Activated T-helper 1 cell treated with anti-CD3 and anti-CD28 coated beads, Interleukin-2, amount 50 U/mL, for 16 hours (primary cell): ENCODE data around the gene HAVCR1.
"Not testable (repeated sequence)": the region's sequence is repeated elsewhere in the genome, so short reads cannot be mapped to it uniquely, and the experiment has no call there.

Source experiments
- DNase-seq, 2 donors: peaks; one replicate each; pipeline ENCODE4 v3.0.0-alpha.2; 2020; ENCODE audit warnings: low read depth in 1 of 2, low spot score in 1 of 2

HAVCR1 gene

GRCh38 chr5:157059093-157059539, at the start of gene HAVCR1:
TSS of gene HAVCR1 (minus strand) at chr5:157059116. CDS start at chr5:157057943, 1,173 bp downstream.
- no peak for DNase-seq

GRCh38 chr5:157107508-157107907, 48.6 kb upstream of the HAVCR1 start:
- no peak for DNase-seq

GRCh38 chr5:157106630-157107461, 47.9 kb upstream of the HAVCR1 start:
- DNase-seq, result no peak

GRCh38 chr5:157100140-157100679, 41.3 kb upstream of the HAVCR1 start:
- no peak for DNase-seq

DNA sequence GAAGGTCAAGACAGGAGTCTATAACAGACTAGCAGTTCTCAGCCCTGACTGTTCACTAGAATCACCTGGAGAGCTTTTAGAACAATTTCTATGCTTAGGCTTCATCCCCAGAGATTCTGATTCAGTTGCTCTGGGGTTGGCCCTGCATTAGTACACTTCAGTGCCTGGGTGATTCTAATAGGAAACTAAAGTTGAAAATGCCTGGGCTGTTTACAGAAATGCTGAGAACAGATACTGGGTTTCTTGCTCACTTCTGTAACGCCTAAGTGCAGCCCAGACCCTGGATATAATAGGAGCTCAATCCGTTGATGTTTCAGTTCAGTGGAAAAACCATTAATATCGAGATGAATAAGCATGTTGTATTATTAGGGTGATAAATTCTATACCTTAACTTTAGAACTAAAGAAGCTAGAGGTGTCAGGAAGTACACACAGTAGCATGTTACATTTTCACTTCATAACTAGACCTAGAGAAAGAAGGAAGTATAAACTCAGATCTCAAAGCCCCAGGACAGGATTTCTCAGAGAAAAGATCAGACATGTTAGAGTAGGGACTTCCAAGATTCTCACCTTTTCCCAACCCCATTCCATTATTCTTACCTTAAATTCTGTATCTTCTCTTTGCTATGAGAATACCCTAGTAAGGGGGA, 29.6 kb upstream of the HAVCR1 start:
- no peak for DNase-seq

DNA sequence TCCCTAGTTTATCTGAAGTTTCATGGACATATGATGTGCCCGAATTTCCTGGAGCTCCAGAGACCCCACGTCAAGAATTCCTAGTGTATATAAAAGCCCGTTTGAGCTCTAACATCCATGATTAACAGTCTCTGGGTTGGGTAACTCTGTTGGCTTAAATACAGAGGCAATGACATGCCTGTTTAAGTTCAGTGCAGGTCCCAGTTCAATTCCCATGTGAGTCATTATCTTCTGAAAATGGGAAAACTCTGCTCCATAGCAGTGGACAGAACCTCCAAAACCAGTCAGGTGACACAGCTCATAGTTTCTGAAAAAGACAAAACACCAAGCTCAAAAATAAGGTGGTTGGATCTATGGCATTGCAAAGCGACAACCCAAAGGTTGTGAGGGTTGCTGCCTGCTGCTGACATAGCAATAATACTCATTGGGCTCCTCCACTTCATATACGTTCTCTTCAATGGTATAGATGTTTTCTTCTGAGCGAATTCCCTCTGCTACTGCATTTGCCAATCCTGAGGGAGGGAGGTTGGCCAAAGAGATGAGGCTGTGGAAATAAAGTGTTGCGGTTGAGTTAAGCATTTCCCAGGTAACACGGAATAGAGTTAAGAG, 27.9 kb upstream of the HAVCR1 start:
- no peak for DNase-seq

DNA sequence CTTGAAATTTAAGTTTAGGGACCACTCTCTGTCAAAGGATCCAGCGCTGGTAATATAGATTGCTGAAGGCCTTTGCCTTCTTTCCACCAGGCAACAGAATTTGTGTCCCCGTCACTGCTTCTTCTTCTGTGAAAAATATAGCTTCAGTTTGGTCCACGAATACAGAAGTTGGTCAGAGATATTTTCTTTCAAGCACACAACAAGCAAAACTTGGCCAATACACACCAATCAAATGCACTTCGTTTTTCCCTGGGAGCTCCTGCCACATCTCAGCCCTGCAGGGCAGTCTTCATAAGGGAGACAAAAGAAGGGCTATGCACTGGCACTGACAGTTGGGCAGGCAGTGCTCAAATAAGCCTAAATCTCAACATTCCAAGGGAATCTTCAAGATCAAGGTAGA, 27.0 kb upstream of the HAVCR1 start:
- no peak for DNase-seq

GRCh38 chr5:157080286-157080685, 21.4 kb upstream of the HAVCR1 start:
- DNase-seq, result no peak

DNA sequence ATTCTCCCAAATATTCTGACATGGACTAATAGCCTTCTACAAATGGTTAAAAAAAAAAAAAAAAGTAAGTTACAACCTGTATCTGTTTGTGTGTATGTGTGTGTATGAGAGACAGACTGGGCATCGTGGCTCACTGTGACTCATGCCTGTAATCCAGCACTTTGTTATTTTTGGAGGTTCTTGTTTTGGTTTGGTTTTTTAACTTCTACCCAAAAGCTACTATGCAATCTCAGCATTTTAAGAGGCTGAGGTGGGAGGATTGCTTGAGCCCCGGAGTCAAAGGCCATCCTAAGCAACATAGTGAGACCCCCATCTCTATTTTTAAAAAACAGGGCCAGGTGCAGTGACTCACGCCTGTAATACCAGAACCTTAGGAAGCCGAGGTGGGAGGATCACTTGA, 17.6 kb upstream of the HAVCR1 start:
- DNase-seq, result no peak

GRCh38 chr5:157072508-157072907, 13.6 kb upstream of the HAVCR1 start:
- DNase-seq, result no peak

GRCh38 chr5:157069949-157070348, 11.0 kb upstream of the HAVCR1 start:
- DNase-seq, result no peak

DNA sequence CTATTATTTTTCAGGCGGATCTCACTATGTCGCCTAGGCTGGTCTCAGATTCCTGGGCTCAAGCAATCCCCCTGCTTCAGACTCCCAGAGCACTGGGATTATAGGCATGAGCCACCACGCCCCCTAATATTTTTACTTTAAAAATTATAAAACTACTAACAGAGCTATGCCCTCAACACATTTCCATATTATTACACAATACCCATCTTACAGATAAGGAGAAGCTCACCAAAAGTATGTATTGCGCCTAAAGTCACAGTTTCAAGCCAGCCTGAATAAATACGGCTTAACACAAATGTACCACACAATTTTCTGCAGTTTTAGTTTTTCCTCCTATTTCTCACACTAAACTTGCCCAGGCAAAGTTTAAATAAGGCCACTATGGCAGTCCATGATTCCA, 9.9 kb upstream of the HAVCR1 start:
- DNase-seq, result no peak

- DNase-seq, result no peak
These were observed 9.4 kb upstream of the HAVCR1 start for GRCh38 chr5:157068339-157068738.

DNA sequence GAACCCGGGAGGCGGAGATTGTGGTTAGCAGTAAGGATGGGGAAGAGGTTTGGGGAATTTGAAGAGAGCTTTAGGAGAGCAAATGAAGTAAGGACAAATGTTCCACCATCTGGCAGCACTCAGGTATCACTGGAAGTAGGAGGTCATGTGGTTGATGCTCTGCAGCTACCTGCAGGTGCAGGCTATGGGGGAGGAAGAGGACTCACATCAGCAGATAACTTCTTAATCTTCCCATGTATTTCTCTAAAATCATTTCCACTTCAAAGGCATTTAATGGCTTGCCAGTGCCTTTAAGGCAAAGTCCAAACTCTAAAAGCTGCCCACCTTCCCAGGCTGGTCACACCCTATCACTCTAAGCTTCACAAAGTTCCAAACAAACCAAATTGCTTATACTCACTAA, 8.1 kb upstream of the HAVCR1 start:
- no peak for DNase-seq

- no peak for DNase-seq
These were observed 7.2 kb upstream of the HAVCR1 start for GRCh38 chr5:157066080-157066479.

DNA sequence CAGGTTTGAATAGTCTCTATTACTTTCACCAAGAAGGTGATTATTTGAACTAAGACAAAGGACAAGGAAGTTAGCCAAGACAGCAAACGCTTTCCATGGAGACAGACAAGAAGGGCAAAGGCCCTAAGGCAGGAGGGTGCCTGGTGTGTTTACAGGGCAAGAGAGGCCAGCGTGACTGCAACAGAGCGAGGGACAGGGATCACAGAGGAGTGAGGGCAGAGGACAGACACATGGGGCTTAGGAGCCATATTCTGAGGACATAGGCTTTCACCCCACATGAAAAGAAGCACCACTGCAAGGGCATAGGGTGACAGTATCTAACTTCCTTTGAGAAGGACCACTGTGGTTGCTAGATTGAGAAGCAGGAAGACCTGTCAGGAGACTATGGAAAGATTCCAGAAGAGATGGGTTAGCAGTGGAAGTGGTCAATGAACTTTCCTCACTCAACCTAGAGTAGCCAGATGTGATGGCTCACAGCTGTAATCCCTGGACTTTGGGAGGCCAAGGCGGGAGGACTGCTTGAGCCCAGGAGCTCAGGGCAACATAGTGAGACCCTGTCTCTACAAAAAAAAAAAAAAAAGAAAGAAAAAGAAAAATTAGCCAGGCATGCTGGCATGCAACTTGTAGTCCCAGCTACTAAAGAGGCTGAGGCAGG, 5.0 kb upstream of the HAVCR1 start:
- DNase-seq, result no peak

- no peak for DNase-seq
These were observed 975 bp upstream of the HAVCR1 start for GRCh38 chr5:157059891-157060290.

- no peak for DNase-seq
These were observed 1.2 kb downstream of the HAVCR1 start for GRCh38 chr5:157057459-157058370.

GRCh38 chr5:157056848-157057247, 2.1 kb downstream of the HAVCR1 start:
- DNase-seq, result not testable (repeated sequence)

- DNase-seq, result no peak
These were observed 7.2 kb downstream of the HAVCR1 start for GRCh38 chr5:157051604-157052245.
